WTC11 (cell line): ENCODE data around the gene MTHFD2.

Experiments used
- ARID4B ChIP-seq: sonication (generic); formaldehyde crosslinking; IDR thresholded peaks from 2 replicates; pipeline ENCODE4 v1.8.0; 2023; ENCODE audit warnings: missing genetic modification reagents, mild to moderate bottlenecking, borderline replicate concordance
- CTCF ChIP-seq: fragments of 200-600 bp; IDR thresholded peaks from 2 replicates; pipeline ENCODE4 v1.8.0; 2022; ENCODE audit warnings: antibody characterized with exemption
- ESRRA ChIP-seq: sonication (generic); formaldehyde crosslinking; IDR thresholded peaks from 2 replicates; pipeline ENCODE4 v1.8.1; 2022; ENCODE audit warnings: mild to moderate bottlenecking, missing genetic modification reagents, borderline replicate concordance
- FOXP4 ChIP-seq: sonication (generic); formaldehyde crosslinking; IDR thresholded peaks from 2 replicates; pipeline ENCODE4 v1.8.0; 2022; ENCODE audit warnings: mild to moderate bottlenecking, missing genetic modification reagents
- HMGXB4 ChIP-seq: sonication (generic); formaldehyde crosslinking; IDR thresholded peaks from 2 replicates; pipeline ENCODE4 v1.8.1; 2023; ENCODE audit warnings: mild to moderate bottlenecking, moderate library complexity, missing genetic modification reagents
- JUN ChIP-seq: sonication (generic); formaldehyde crosslinking; IDR thresholded peaks from 2 replicates; pipeline ENCODE4 v1.8.0; 2023; ENCODE audit warnings: mild to moderate bottlenecking, missing genetic modification reagents
- NR2C2 ChIP-seq: sonication (generic); formaldehyde crosslinking; IDR thresholded peaks from 2 replicates; pipeline ENCODE4 v1.8.0; 2022; ENCODE audit warnings: mild to moderate bottlenecking, missing genetic modification reagents
- RELA ChIP-seq: sonication (generic); formaldehyde crosslinking; IDR thresholded peaks from 2 replicates; pipeline ENCODE4 v1.8.1; 2022; ENCODE audit warnings: missing genetic modification reagents, mild to moderate bottlenecking, borderline replicate concordance
- RORB ChIP-seq: fragments of 250-450 bp; sonication (Bioruptor Pico); IDR thresholded peaks from 2 replicates; pipeline ENCODE4 v1.9.0; 2021; ENCODE audit warnings: mild to moderate bottlenecking
- SP1 ChIP-seq: sonication (generic); formaldehyde crosslinking; conservative IDR thresholded peaks from 2 replicates; pipeline ENCODE4 v1.8.1; 2022; ENCODE audit warnings: missing genetic modification reagents
- ZBTB21 ChIP-seq: sonication (generic); formaldehyde crosslinking; IDR thresholded peaks from 2 replicates; pipeline ENCODE4 v1.8.1; 2023; ENCODE audit warnings: mild to moderate bottlenecking, missing genetic modification reagents, borderline replicate concordance
- ZNF317 ChIP-seq: sonication (generic); formaldehyde crosslinking; IDR thresholded peaks from 2 replicates; pipeline ENCODE4 v1.8.1; 2023; ENCODE audit warnings: low read depth, mild to moderate bottlenecking, moderate library complexity, missing genetic modification reagents, borderline replicate concordance
- ZNF423 ChIP-seq: fragments of 250-450 bp; sonication (Bioruptor Pico); IDR thresholded peaks from 2 replicates; pipeline ENCODE4 v2.1.2; 2022; ENCODE audit warnings: mild to moderate bottlenecking, moderate library complexity

GRCh38 chr2:74149247-74149525, 49.2 kb upstream of the MTHFD2 start:
- TF ChIP-seq NR2C2 (CRISPR knock-in tag) (no peak), CTCF (no peak), RORB (CRISPR knock-in tag) (no peak), HMGXB4 (CRISPR knock-in tag) (no peak), JUN (CRISPR knock-in tag) (no peak), ZNF423 (no peak), ESRRA (no peak), ZBTB21 (CRISPR knock-in tag) (no peak), ZNF317 (no peak), SP1 (CRISPR knock-in tag) (no peak), FOXP4 (no peak), ARID4B (CRISPR knock-in tag) (no peak), RELA (CRISPR knock-in tag) (no peak)
